GM21529 (cell line): ENCODE data around the gene RESF1.

Source experiments
- ATAC-seq: cut with Tn5 transposase; IDR thresholded peaks from one replicate; pipeline ENCODE4 v1.9.1; 2021; ENCODE audit not compliant: unreplicated experiment

The RESF1 gene

GRCh38 chr12:32005496-32006125 is 46.4 kb downstream of the RESF1 start:
- ATAC-seq, result no peak
